NCI-H2081 treated with DMSO at 0.1 percent for 48 hours (cell line): ENCODE data around the gene TRIM14.
"Not testable (repeated sequence)": the region's sequence is repeated elsewhere in the genome, so short reads cannot be mapped to it uniquely, and the experiment has no call there.

Experiments
- DNase-seq: peaks from one replicate; lab custom pipeline; 2025; lab: John Stamatoyannopoulos, UW

Gene TRIM14

DNA sequence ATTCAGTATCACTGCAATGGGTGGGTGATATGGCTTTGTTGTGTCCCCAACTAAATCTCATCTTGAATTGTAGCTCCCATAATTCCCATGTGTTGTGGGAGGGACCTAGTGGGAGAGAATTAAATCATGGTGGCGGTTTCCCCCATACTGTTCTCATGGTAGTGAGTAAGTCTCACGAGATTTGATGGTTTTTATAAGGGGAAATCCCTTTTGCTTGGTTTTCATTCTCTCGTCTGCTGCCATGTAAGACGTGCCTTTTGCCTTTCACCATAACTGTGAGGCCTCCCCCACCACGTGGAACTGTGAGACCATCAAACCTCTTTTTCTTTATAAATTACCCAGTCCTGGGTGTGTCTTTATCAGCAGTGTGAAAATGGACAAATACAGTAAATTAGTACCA lies 72.0 kb downstream of the TRIM14 start:
- no peak for DNase-seq

DNA sequence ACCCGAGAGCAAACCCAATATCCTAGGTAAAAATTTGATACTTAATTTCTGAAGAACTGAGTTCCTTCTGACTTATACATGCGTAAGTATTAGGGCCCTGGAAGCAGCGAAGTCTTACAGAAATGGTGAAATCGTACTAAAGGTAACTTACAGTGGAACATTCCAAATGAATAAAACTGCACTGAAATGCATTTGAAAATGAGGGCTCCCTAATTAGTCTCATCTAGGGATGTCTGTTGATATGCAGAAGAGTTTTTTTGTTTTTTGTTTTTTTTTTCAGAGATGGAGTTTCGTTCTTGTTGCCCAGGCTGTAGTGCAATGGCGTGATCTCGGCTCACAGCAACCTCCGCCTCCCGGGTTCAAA lies 72.9 kb downstream of the TRIM14 start:
- DNase-seq = no peak

DNA sequence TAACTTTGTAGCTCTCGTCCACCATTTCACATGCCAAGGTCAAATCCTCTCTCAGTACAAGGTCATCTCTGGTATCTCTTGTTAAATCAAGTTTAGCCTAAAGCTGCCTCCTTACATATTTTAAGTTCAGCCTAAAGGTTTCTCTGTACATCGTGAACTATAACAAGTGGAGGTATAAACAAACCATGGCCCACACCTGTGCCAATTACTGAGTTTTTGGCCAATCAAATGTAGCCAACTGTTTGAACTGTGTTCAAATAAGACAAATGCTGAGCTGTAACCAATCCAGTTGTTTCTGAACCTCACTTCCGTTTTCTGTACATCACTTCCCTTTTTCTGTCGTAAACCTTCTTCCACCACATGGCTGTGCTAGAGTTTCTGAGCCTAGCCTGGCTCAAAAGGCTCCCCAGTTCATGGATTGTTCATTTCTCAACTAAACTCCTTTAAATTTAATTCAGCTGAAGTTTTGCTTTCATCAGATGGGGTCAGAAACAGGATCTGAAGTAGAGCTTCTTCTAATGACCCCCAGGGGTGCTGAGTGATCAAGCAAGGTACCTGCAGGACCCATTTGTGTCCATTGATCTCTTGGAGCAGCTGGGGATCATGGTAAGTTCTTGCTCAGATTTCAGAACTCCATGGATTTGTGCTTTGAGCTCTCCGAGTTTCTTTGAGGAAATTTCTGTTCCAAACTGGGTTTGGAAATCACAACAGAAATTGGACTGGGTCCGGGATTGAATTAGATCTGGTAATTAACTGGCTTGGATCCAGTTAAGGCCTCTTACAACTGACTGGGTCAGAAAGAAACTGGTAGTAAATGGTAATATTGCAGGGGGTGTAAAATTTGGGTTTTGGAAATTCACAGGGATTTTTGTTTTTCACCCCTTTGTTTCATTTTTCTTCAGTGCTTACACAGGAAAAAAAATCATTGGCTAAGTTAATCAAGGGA lies 73.5 kb downstream of the TRIM14 start:
- DNase-seq = peak; percentile 86

DNA sequence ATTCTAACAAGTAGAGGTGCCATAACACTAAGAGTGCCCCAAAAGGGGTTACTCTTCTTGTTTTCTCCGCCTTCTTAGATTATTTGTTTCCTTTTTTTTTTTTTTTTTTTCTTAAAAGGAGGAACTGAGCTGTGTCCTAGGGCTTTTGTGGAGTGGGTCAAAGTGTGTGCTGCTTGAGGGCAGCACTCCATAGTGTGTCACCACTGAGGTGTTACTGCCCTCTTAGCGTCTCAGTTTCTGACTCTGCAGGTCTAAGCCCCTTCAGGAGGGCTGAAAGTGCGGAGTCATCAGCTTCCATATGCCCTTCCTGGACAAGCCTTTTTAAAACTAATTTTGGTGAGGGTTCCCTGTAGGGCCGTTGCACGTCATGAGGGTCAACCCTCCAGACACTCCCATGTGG lies 75.1 kb downstream of the TRIM14 start:
- no peak for DNase-seq

DNA sequence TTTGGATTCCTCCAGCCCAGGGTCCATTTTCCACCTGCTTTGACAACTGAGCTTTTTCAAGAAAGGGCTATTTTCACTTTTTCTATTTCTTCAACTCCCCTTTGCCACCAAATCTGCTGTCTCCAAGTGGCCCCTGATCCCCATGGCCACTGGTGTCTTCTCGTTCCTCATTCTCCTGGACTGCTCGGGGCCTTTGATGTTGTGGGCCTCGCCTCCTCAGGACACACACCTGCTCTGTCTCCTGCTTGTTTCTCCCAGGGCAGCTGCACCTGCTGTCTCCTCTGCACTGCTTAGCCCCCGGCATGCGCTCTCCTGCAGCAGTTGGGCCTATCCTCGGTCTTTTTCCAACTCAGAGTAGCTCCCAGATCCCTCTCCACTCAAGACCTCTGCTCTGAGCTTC lies 78.8 kb downstream of the TRIM14 start:
- DNase-seq = no peak

DNA sequence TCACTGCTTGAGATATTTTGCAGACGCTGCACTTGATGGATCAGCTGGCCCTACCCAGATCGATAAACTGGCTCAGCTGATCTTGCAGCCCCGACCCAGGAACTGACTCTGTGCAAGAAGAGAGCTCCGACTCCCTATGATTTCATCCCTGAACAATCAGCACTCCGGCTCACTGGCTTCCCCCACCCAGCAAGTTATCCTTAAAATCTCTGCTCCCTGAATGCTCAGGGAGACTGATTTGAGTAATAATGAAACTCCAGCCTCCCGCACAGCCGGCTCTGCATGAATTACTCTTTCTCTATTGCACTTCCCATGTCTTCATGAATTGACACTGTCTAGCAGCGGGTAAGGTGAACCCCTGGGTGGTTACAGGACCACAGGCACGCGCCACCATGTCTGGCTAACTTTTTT lies 79.4 kb downstream of the TRIM14 start:
- no peak for DNase-seq

DNA sequence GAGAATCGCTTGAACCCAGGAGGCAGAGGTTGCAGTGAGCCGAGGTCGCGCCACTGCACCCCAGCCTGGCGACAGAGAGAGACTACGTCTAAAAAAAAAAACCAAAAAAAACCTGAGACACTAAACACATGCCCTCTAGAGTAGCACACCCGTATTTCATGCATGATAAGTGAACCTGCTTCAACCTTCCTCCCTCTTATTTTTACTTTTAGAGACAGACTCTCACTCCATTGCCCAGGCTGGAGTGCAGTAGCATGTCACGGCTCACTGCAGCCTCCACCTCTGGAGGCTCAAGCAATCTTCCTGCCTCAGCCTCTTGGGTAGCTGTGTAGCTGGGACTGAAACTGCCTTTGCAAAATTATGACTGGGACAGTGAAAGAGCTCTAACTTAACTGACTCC lies 80.1 kb downstream of the TRIM14 start:
- no peak for DNase-seq

DNA sequence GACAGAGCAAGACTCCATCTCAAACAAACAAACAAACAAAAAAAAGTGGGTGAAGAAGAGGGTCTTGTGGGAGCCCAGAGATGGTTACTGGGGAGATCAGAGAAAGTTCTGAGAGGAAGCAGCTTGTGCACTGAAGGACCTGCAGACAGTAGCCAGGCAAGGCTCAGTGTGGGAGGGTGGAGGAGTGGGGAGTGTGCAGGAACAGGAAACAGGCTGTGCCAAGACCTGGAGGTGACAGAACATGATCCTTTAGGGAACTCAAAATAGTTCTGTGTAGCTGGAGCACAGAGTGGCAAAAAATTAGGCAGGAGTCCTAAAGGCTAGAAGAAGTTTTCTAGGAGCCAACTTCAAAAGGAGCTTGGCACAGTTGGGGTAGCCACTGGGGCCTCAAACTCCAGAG lies 81.7 kb downstream of the TRIM14 start:
- DNase-seq = no peak

DNA sequence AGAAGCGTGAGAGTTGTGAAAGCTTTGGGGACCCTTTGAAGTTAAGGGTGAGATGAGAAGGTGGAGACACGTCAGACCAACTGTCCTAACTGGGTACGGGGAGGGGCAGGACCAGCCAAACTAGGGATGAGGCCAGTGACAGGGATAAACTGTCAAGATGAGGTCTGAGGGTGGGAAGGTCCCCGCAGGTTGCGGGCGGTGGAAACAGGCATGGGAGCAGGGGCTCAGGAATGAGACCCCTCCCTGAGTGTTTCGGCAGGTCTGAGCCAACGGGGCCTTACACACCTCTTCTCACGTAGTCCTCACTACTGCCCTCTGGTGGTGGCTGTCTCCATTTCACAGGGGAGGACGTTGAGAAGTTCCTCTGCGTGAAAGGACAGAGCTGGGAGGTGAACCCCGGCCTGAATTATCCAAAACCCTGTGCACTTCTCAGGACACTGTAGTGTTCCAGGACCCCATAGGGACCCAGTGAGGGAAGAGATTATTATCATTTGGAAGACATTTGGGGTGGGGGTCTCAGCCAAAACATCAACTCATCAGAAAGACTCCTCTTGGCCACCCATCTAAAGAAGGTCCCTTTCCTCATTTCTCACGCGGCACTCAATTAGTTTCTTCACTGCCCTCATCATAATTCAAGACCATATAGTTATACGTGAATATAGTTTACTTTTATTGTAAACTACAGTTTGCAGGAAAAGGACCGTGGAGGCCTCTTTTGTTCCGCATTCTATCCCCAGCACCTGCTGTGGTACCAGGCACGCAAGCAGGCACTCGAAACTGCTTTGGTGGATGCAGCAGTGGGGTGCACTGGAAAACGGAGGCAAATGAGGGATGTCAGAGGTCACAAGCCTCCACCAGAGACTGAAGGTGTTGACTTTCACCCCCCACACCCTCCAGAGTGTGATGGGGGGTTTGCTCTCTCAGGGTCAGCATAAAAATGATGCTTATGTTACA lies 84.2 kb downstream of the TRIM14 start:
- no peak for DNase-seq

DNA sequence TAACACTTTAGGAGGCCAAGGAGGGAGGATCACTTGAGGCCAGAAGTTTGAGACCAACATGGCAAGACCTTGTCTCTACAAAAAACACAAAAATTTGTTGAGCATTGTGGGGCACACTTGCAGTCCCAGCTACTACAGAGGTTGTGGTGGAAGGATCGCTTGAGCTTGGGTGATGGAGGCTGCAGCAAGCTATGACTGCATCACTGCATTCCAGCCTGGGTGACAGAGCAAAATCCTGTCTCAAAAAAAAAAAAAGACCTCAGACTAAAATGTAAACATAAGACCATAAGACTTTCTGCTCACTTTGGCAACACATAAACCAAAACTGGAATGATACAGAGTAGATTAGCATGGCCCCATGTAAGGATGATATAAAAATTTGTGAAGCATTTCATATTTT lies 87.1 kb downstream of the TRIM14 start:
- DNase-seq = no peak

DNA sequence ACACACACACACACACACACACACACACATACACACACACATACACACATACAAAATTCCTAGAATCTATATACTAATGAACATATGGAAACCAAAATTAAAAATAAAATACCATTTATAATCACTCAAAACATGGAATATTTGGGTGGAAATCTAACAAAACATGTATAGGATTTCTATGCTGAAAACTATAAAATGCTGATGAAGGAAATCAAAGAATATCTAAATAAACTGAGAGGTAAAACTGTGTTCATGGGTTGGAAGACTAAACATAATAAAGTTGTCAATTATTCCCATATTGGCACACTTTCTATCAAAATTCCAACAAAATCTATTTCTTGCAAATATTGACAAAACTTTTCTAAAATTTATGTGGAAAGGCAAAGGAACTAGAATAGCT lies 87.9 kb downstream of the TRIM14 start:
- DNase-seq = no peak

DNA sequence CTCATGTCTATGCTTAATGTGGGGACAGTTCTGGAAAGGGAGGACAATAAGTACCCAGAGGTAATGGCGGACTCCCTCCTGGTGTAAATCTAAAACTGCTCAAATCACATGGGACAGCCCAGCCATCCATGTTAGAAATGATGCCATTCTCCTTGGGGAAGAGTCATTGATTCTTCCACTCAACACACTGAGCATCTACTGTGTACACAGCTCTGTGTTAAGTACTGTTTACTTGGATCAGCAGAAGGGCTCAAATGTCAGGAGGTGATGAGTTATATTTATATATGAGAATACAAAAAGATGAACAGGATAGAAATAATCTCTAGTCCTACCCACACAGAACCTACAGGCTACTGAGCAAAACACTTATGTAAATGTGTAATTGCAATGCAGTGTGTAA lies 94.3 kb downstream of the TRIM14 start:
- DNase-seq = no peak

DNA sequence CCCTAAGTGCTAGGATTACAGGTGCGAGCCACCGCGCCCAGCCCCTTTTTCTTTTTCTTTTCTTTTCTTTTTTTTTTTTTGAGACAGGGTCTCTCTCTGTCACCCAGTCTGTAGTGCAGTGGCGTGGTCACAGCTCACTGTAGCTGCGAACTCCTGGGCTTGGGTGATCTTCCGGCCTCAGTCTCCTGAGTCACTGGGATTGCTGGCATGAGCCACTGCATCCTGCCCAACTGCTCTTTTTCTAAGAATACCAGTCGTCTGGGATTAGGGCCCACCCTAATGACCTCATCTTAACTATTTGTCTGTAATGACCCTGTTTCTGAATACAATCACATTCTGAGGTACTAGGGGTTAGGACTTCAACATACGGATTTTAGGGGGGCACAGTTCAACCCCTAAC lies 96.6 kb downstream of the TRIM14 start:
- DNase-seq = no peak

DNA sequence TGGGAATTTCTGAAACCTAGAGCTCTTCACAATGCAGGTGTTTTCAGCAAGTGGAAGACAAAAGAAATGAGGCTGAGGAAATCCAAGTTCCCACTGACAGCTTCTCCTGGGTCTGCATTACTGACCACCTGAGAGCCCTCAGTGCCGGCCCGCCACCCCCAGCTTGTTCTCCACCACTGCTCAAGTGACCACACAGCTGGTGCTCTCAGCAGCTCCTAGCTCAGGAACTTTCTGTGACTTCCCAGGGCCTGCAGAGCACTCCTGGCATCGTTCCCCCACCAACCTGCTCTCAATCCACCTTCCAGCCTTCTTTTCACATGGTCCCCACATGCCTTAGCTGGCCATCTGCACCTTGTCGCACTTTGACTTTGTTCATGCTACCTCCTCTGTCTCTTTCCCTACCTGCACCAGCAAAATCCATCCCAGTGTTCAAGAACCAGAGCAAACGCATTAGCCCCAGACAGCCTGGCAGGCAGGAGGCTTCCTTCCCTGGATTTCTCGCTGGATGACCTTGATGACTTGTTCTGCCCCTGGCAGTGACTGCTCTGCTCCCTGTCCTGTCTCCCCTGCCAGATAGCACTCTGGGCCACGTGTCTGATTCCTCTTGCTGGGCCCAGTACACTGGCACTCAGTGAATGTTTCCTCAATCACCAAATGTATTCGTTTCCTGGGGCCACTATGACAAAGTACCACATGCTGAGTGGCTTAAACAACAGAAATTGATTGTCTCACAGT lies 97.5 kb downstream of the TRIM14 start:
- DNase-seq = no peak

DNA sequence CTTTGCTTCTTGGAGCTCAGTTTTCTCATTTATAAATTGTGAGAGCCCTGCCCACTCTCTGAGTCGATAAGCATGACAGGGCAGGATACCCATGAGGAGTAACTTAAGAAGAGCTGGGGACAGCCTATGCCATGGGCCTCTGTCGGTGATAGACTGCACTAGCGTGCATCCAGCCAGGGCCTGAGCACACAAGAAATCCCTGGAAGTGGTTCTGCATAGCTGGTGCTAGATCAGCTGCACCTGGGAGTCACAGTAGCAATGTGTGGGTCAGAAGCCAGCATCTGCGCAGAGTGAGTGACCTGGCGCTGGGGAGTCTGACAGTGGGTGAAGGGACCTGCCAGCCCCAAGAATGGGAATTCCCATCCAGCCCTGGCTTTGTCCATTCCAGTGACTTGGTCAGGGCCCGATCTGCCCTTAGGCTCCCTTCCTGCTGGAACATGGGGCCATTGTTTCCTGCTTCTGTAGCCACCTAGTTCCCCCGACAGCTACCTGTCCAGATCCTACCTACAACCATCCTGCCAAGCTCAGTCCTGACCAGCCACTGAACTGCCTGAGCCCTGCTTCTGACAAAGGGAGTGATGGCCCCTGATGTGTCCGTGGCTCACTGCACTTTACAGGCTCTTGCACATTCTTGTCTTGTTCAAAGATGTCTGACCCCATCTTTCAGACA lies 98.4 kb downstream of the TRIM14 start:
- no peak for DNase-seq

DNA sequence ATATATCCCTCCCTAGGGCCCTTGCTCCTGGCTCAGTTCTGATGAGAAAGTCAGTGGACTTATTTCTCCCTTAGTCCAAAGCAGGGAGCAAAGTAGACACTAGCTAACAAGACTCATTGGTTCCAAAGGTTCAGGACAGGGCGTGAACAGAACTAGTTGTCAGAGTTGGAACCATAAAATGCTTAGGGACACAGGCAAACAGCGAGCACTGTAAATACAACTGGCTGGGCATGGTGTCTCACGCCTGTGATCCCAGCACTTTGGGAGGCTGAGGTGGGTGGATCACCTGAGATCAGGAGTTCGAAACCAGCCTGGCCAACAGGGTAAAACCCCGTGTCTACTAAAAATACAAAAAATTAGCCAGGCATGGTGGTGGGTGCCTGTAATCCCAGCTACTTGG lies 99.2 kb downstream of the TRIM14 start:
- DNase-seq = not testable (repeated sequence)
